ENCODE results near the gene LRIT3. TPM values are rescaled to one million over a fixed set of nuclear protein-coding genes. Genes with fewer than 3 reads are reported as not detected.

LRIT3 gene
- total and polyA plus RNA-seq, 7 experiments from 2014 or later, result 0.15 to 0.41 (median 0.27) TPM; not detected in 1

DNA sequence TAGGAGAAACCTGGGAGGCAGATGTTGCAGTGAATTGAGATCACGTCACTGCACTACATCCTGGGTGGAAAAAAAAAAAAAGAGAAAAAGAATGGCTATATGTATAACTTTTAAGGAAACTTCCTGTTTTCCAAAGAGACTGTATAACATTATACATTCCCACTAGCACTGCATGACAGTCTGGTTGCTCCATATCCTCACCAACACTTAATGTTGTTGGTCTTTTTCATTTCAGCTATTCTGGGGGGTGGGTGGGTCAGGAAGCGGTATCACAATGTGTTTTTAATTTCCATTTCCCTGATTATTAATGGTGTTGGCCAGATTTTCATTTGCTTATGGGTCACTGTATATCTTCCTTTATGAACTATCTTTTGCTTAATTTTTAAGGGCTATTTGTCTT lies 13.4 kb downstream of the LRIT3 start:
- intact Hi-C loops (cut with micrococcal nuclease), result no loop called here
- H3K36me3 ChIP-seq (ENCODE audit: control insufficient read depth in 2 of 3, insufficient read depth in 3 of 3, low read length in 3 of 3), result no peaks in the 10 kb centered on the region
- DNase-seq (no peak), ATAC-seq (no peak)
- Mint-ChIP-seq H3K4me1 (peaks cover 0 to 5% (median 0%) of the 10 kb centered on the region in 7 donors), H3K27ac (peak overlapping the region in 1 of 9 donors; percentile 4), H3K36me3 (peaks cover 0 to 29% (median 22%) of the 10 kb centered on the region in 5 donors), H3K9me3 (peaks cover 0 to 39% (median 14%) of the 10 kb centered on the region in 11 donors), H3K27me3 (no peaks in the 10 kb centered on the region), H3K4me3 (no peak overlapping the region)
- no peak overlapping the region for H3K27ac ChIP-seq (ENCODE audit: low read depth, low read length)
- ChIA-PET CTCF (no interaction called here), POLR2A (no interaction called here)
- no peak overlapping the region for H3K4me3 ChIP-seq (ENCODE audit: low read length)
- no peaks in the 10 kb centered on the region for H3K27me3 ChIP-seq (ENCODE audit: control insufficient read depth in 2 of 2, insufficient read depth in 2 of 2, low read length in 2 of 2)
- no peaks in the 10 kb centered on the region for H3K9me3 ChIP-seq (ENCODE audit: control insufficient read depth in 2 of 3, low read length in 3 of 3)
- H3K4me1 ChIP-seq (ENCODE audit: control insufficient read depth in 2 of 2, insufficient read depth in 2 of 2, low read length in 2 of 2), result no peaks in the 10 kb centered on the region

DNA sequence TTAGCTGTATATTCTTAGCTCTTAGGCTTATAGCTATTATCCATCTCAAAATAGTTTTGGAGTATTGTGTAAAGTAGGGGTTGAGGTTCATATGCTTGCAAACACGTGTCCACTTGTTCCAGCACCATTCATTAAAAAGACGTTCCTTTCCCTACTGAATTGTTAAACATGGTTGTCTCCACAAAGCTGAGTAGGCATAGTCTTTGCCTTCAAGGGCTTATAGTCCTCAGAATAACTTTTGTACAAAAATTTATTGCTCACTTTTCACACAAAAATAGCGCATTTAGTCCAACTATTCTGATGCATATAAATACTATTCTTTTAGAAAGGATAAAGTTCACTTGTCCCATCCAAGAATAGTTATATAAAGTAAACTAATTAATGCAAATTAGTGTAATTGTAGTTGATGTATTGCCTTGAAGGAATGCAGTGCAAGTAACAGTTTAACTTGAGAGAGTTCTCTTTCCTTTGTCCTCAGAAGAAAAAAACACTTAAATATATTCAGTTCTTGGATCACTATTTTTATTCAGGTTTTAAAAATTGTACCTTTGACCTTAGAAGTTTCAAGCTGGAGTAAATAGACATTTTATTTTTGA lies 14.1 kb downstream of the LRIT3 start:
- no peak overlapping the region for H3K27ac ChIP-seq (ENCODE audit: low read depth, low read length)
- H3K36me3 Mint-ChIP-seq, result peaks cover 0 to 26% (median 21%) of the 10 kb centered on the region in 5 donors
- intact Hi-C loops (cut with micrococcal nuclease), result no loop called here
- DNase-seq, result no peak
- H3K4me1 Mint-ChIP-seq, result peaks cover 0 to 5% (median 0%) of the 10 kb centered on the region in 7 donors
- ChIA-PET CTCF (no interaction called here), POLR2A (no interaction called here)
- no peaks in the 10 kb centered on the region for H3K27me3 ChIP-seq (ENCODE audit: control insufficient read depth in 2 of 2, insufficient read depth in 2 of 2, low read length in 2 of 2)
- H3K9me3 ChIP-seq (ENCODE audit: control insufficient read depth in 2 of 3, low read length in 3 of 3), result no peaks in the 10 kb centered on the region
- H3K27me3 Mint-ChIP-seq, result no peaks in the 10 kb centered on the region
- H3K4me3 Mint-ChIP-seq, result no peak overlapping the region
- H3K4me3 ChIP-seq (ENCODE audit: low read length), result no peak overlapping the region
- H3K27ac Mint-ChIP-seq, result no peak overlapping the region
- H3K36me3 ChIP-seq (ENCODE audit: control insufficient read depth in 2 of 3, insufficient read depth in 3 of 3, low read length in 3 of 3), result no peaks in the 10 kb centered on the region
- H3K4me1 ChIP-seq (ENCODE audit: control insufficient read depth in 2 of 2, insufficient read depth in 2 of 2, low read length in 2 of 2), result no peaks in the 10 kb centered on the region
- H3K9me3 Mint-ChIP-seq, result peaks cover 0 to 39% (median 14%) of the 10 kb centered on the region in 11 donors
- ATAC-seq, result no peak

DNA sequence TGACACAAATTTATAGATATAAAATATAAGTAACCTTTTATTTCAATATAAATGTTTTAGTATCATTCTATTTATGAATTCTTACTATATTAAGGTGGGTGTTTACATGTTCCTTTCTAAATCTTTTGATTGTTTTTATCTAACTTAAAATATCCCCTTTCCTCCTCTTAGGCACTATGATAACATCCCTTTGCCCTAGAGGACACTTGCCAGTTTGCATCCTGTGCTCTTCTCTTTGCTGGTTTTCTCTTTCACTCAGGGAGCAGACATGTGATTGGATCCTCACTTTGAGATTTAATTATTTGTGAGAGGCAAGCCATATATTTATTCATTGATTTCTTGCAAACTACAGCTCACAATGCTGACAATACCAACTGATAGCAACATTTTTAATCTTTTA lies 16.2 kb downstream of the LRIT3 start:
- Mint-ChIP-seq H3K4me1 (no peaks in the 10 kb centered on the region), H3K4me3 (no peak overlapping the region), H3K27me3 (no peaks in the 10 kb centered on the region), H3K27ac (no peak overlapping the region), H3K9me3 (peaks cover 0 to 25% (median 10%) of the 10 kb centered on the region in 11 donors), H3K36me3 (peaks cover 0 to 14% (median 10%) of the 10 kb centered on the region in 5 donors)
- DNase-seq (no peak), ATAC-seq (no peak)
- Histone ChIP-seq H3K4me1 (ENCODE audit: control insufficient read depth in 2 of 2, insufficient read depth in 2 of 2, low read length in 2 of 2) (no peaks in the 10 kb centered on the region), H3K4me3 (ENCODE audit: low read length) (no peak overlapping the region), H3K27ac (ENCODE audit: low read depth, low read length) (no peak overlapping the region), H3K27me3 (ENCODE audit: control insufficient read depth in 2 of 2, insufficient read depth in 2 of 2, low read length in 2 of 2) (no peaks in the 10 kb centered on the region), H3K9me3 (ENCODE audit: control insufficient read depth in 2 of 3, low read length in 3 of 3) (no peaks in the 10 kb centered on the region), H3K36me3 (ENCODE audit: control insufficient read depth in 2 of 3, insufficient read depth in 3 of 3, low read length in 3 of 3) (no peaks in the 10 kb centered on the region)
- ChIA-PET CTCF (no interaction called here), POLR2A (no interaction called here)
- intact Hi-C loops (cut with micrococcal nuclease), result no loop called here

DNA sequence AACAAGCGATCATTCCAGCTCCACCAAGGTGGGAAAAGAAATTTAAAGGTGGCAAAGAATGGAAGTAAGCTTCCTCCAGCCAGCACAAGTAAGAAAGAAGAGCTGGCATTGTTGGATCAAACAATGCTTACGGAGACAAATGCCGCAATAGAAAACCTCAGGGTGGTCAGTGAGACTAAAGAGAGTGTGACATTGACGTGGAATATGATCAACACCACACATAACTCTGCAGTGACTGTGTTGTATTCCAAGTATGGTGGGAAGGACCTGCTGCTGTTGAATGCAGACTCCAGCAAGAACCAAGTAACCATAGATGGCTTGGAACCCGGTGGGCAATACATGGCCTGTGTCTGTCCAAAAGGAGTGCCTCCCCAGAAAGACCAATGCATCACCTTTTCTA lies 22.2 kb downstream of the LRIT3 start:
- ATAC-seq (no peak), DNase-seq (no peak)
- no peak overlapping the region for H3K27ac ChIP-seq (ENCODE audit: low read depth, low read length)
- Mint-ChIP-seq H3K4me1 (no peaks in the 10 kb centered on the region), H3K27me3 (no peaks in the 10 kb centered on the region), H3K9me3 (peaks cover 0 to 2% (median 0%) of the 10 kb centered on the region in 11 donors), H3K36me3 (peaks cover 0 to 10% (median 7%) of the 10 kb centered on the region in 5 donors), H3K4me3 (no peak overlapping the region), H3K27ac (peak overlapping the region in 1 of 9 donors; percentile 8)
- intact Hi-C loops (cut with micrococcal nuclease), result no loop called here
- POLR2A ChIA-PET, result no interaction called here
- no peaks in the 10 kb centered on the region for H3K27me3 ChIP-seq (ENCODE audit: control insufficient read depth in 2 of 2, insufficient read depth in 2 of 2, low read length in 2 of 2)
- CTCF ChIA-PET, result no interaction called here
- H3K4me3 ChIP-seq (ENCODE audit: low read length), result no peak overlapping the region
- no peaks in the 10 kb centered on the region for H3K36me3 ChIP-seq (ENCODE audit: control insufficient read depth in 2 of 3, insufficient read depth in 3 of 3, low read length in 3 of 3)
- no peaks in the 10 kb centered on the region for H3K9me3 ChIP-seq (ENCODE audit: control insufficient read depth in 2 of 3, low read length in 3 of 3)
- no peaks in the 10 kb centered on the region for H3K4me1 ChIP-seq (ENCODE audit: control insufficient read depth in 2 of 2, insufficient read depth in 2 of 2, low read length in 2 of 2)

DNA sequence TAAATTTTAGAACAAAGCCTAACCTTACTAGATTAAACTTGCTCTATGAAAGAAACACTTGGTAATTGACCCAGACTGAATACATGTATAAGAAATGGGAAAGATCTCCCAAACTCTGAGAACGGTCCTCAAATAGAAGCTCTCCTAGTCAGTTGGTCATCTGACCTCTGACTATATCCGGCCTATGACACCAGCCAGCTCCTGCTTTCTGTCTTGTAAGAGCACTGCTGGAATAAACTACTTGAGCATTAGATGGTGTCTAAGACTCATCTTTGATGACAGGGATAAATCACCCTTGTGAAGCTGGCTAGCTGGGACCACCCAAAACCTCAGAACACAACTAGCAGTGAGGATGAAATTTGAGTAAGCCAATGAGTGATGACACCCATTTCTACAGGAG lies 24.2 kb downstream of the LRIT3 start:
- Mint-ChIP-seq H3K9me3 (no peaks in the 10 kb centered on the region), H3K4me1 (no peaks in the 10 kb centered on the region), H3K36me3 (peaks cover 0 to 10% (median 7%) of the 10 kb centered on the region in 5 donors), H3K4me3 (no peak overlapping the region), H3K27me3 (peaks cover 0 to 5% (median 4%) of the 10 kb centered on the region in 5 donors), H3K27ac (no peak overlapping the region)
- Histone ChIP-seq H3K36me3 (ENCODE audit: control insufficient read depth in 2 of 3, insufficient read depth in 3 of 3, low read length in 3 of 3) (no peaks in the 10 kb centered on the region), H3K9me3 (ENCODE audit: control insufficient read depth in 2 of 3, low read length in 3 of 3) (no peaks in the 10 kb centered on the region), H3K4me3 (ENCODE audit: low read length) (no peak overlapping the region), H3K27ac (ENCODE audit: low read depth, low read length) (no peak overlapping the region), H3K27me3 (ENCODE audit: control insufficient read depth in 2 of 2, insufficient read depth in 2 of 2, low read length in 2 of 2) (no peaks in the 10 kb centered on the region), H3K4me1 (ENCODE audit: control insufficient read depth in 2 of 2, insufficient read depth in 2 of 2, low read length in 2 of 2) (no peaks in the 10 kb centered on the region)
- DNase-seq (no peak), ATAC-seq (no peak)
- CTCF ChIA-PET, result no interaction called here
- intact Hi-C loops (cut with micrococcal nuclease), result no loop called here
- POLR2A ChIA-PET, result no interaction called here

DNA sequence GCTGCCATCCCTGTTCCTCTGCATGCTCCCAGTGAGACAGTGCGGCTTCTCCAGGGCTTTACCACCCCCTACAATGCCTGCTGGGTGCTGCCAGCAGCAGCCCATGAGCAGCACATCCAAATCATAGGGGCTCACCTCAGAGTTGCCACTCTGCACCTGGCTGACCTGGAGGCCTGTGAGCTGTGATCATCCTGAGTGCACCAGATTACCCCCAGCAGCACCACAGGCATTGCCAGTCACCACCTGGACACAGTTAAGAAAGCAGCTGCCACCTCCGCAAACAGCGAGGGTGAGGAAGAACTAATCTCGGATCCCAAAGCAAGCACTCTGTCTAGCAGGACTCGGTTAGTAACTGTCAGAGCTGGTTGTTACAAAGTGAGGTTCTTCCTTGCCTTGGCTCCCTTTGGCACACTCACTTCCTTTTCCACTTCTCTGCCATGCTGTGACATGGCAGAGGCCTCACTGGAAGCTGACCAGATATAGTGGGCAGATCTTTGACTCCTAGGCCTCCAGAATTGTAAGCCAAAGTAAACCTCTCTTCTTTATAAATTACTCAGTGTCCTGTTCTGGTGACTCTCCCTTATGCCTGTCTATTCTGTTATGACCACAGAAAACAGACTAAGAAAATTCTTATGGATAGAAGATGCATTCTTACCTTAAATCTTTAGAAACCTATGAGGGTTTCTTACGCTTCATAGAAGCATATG lies 25.2 kb downstream of the LRIT3 start:
- ATAC-seq (no peak), DNase-seq (no peak)
- Histone ChIP-seq H3K9me3 (ENCODE audit: control insufficient read depth in 2 of 3, low read length in 3 of 3) (no peaks in the 10 kb centered on the region), H3K36me3 (ENCODE audit: control insufficient read depth in 2 of 3, insufficient read depth in 3 of 3, low read length in 3 of 3) (no peaks in the 10 kb centered on the region), H3K27me3 (ENCODE audit: control insufficient read depth in 2 of 2, insufficient read depth in 2 of 2, low read length in 2 of 2) (no peaks in the 10 kb centered on the region), H3K27ac (ENCODE audit: low read depth, low read length) (no peak overlapping the region), H3K4me3 (ENCODE audit: low read length) (no peak overlapping the region), H3K4me1 (ENCODE audit: control insufficient read depth in 2 of 2, insufficient read depth in 2 of 2, low read length in 2 of 2) (no peaks in the 10 kb centered on the region)
- Mint-ChIP-seq H3K9me3 (no peaks in the 10 kb centered on the region), H3K36me3 (peaks cover 0 to 10% (median 7%) of the 10 kb centered on the region in 5 donors), H3K27ac (no peak overlapping the region), H3K4me1 (no peaks in the 10 kb centered on the region), H3K4me3 (no peak overlapping the region), H3K27me3 (peaks cover 0 to 10% (median 5%) of the 10 kb centered on the region in 5 donors)
- CTCF ChIA-PET, result no interaction called here
- POLR2A ChIA-PET, result no interaction called here
- intact Hi-C loops (cut with micrococcal nuclease), result no loop called here
